Gastroesophageal sphincter (tissue), 3 donors: ENCODE results near the gene TMEM30B.

ENCODE experiments used
- CTCF ChIP-seq, 4 experiments: fragments of 200-600 bp in 2 of 4; fragments of 450-650 bp in 2 of 4; sonication (generic) in 1 of 4; IDR thresholded peaks; one replicate each; pipeline ENCODE4 v1.5.1; 2017 to 2019; ENCODE audit warnings: antibody characterized with exemption in 4 of 4, mild to moderate bottlenecking in 2 of 4, moderate library complexity in 2 of 4
- POLR2A ChIP-seq, 2 donors: fragments of 450-650 bp; IDR thresholded peaks; one replicate each; pipeline ENCODE4 v1.6.1; 2017; ENCODE audit warnings: antibody characterized with exemption in 2 of 2, mild to moderate bottlenecking in 2 of 2, moderate library complexity in 1 of 2
- POLR2AphosphoS5 ChIP-seq: sonication (generic); formaldehyde crosslinking; IDR thresholded peaks from one replicate; pipeline ENCODE4 v1.6.1; 2017; ENCODE audit warnings: antibody characterized with exemption

GRCh38 chr14:61227884-61228591, 53.1 kb downstream of the TMEM30B start:
- TF ChIP-seq POLR2AphosphoS5, result no peak
- no peak for TF ChIP-seq CTCF (IDR thresholded peaks at IDR 0.05)
- no peak for TF ChIP-seq POLR2A (IDR thresholded peaks at IDR 0.05)
